Breast epithelium (tissue), 4 donors: ENCODE results near the gene DDX43. TPM values are rescaled to one million over a fixed set of nuclear protein-coding genes. Genes with fewer than 3 reads are reported as not detected.

Experiments
- DNase-seq, 2 donors: peaks; one replicate each; pipeline ENCODE4 v3.0.0-alpha.2; 2019; ENCODE audit warnings: low spot score in 2 of 2
- H3K27ac ChIP-seq, 2 donors: fragments of 200-600 bp; sonication (generic) in 1 of 2; one replicate each; pipeline ENCODE4 v1.5.1; 2016 to 2019; ENCODE audit warnings: mild to moderate bottlenecking in 1 of 2
- H3K27me3 ChIP-seq, 2 donors: fragments of 200-600 bp; sonication (generic) in 1 of 2; one replicate each; pipeline versions ENCODE4 v1.5.1 to v1.6.0; 2017 to 2019; ENCODE audit warnings: control low read depth in 1 of 2, mild to moderate bottlenecking in 1 of 2
- H3K36me3 ChIP-seq: fragments of 200-600 bp; one replicate; pipeline ENCODE4 v1.5.1; 2019
- H3K4me1 ChIP-seq, 2 donors: fragments of 200-600 bp; sonication (generic); one replicate each; pipeline ENCODE4 v1.5.1; 2016 to 2019; ENCODE audit warnings: control low read depth in 1 of 2
- H3K4me3 ChIP-seq, 3 donors: fragments of 200-600 bp; sonication (generic); 1 replicate in 2 of 3; 2 replicates in 1 of 3; pipeline ENCODE4 v1.5.1; 2016 to 2019; ENCODE audit warnings: mild to moderate bottlenecking in 3 of 3, moderate library complexity in 2 of 3
- H3K9me3 ChIP-seq, 2 donors: fragments of 200-600 bp; sonication (generic) in 1 of 2; one replicate each; pipeline ENCODE4 v1.5.1; 2016 to 2019; ENCODE audit warnings: control low read depth in 1 of 2
- POLR2A ChIP-seq: fragments of 450-650 bp; IDR thresholded peaks from one replicate; pipeline ENCODE4 v1.6.1; 2016; ENCODE audit warnings: antibody characterized with exemption, mild to moderate bottlenecking, moderate library complexity
- POLR2AphosphoS5 ChIP-seq, 3 donors: sonication (generic); formaldehyde crosslinking; IDR thresholded peaks; one replicate each; pipeline ENCODE4 v1.6.1; 2017; ENCODE audit warnings: antibody characterized with exemption in 3 of 3
- intact Hi-C: fragments of 100-400 bp; cut with DNase I; formaldehyde crosslinking; loops from one replicate; pipeline ENCODE4 v1.15.1; 2023; ENCODE audit warnings: low total_unique reads
- total RNA-seq, 3 donors: library from RNA; depleted of rRNA; stranded (reverse); fragments of >200 nt; gene quantifications; one replicate each; pipeline ENCODE4 v1.1.0, GENCODE V29; 2016
- TF ChIP-seq, protein P1 (sequence below), 3 donors: fragments of 450-650 bp; IDR thresholded peaks; one replicate each; pipeline ENCODE4 v1.5.1; 2016 to 2017; ENCODE audit warnings: antibody characterized with exemption in 3 of 3, mild to moderate bottlenecking in 3 of 3, moderate library complexity in 3 of 3

The DDX43 gene
- total RNA-seq, 3 donors from 2014 or later: 1.5 to 5.9 (median 5.0) TPM

DNA sequence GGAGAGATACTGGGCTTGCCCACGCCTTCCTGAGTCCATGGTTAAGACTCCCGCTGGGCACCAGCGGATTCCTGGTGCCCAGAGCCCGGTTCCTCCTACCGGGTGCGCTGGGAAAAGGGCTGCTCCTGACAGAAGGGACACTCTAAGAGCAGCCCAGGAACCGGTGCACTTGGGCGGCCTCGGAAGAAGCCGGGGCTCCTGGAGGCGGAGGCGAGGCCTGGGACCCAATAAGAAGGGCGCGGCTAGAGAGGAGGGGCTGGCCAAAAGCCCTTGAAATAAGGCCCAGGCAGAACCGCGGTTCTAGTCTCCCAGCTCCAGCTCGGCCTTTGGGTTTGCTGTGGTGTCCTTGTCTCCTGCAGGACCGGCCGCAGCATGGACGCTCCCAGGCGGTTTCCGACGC, 32.3 kb upstream of the DDX43 start, which contains the start of gene KHDC3L:
Gene KHDC3L (plus strand): TSS at position 301 of the 400 bp plus-strand sequence. CDS start 72 bp downstream, at position 373.
- Histone ChIP-seq H3K9me3 (peaks cover 0 to 15% of the 10 kb centered on the region in 2 donors), H3K4me3 (no peak within 1 kb of the TSS), H3K27me3 (no peaks in the 10 kb centered on the region), H3K36me3 (no peaks in the 10 kb centered on the region), H3K27ac (no peak within 1 kb of the TSS), H3K4me1 (no peaks in the 10 kb centered on the region)
- DNase-seq: no peak
- TF ChIP-seq, protein P1, sequence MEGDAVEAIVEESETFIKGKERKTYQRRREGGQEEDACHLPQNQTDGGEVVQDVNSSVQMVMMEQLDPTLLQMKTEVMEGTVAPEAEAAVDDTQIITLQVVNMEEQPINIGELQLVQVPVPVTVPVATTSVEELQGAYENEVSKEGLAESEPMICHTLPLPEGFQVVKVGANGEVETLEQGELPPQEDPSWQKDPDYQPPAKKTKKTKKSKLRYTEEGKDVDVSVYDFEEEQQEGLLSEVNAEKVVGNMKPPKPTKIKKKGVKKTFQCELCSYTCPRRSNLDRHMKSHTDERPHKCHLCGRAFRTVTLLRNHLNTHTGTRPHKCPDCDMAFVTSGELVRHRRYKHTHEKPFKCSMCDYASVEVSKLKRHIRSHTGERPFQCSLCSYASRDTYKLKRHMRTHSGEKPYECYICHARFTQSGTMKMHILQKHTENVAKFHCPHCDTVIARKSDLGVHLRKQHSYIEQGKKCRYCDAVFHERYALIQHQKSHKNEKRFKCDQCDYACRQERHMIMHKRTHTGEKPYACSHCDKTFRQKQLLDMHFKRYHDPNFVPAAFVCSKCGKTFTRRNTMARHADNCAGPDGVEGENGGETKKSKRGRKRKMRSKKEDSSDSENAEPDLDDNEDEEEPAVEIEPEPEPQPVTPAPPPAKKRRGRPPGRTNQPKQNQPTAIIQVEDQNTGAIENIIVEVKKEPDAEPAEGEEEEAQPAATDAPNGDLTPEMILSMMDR (IDR thresholded peaks at IDR 0.05): no peak
- TF ChIP-seq POLR2A (no peak), POLR2AphosphoS5 (IDR thresholded peaks at IDR 0.05) (no peak)
- intact Hi-C loops: no loop called here

DNA sequence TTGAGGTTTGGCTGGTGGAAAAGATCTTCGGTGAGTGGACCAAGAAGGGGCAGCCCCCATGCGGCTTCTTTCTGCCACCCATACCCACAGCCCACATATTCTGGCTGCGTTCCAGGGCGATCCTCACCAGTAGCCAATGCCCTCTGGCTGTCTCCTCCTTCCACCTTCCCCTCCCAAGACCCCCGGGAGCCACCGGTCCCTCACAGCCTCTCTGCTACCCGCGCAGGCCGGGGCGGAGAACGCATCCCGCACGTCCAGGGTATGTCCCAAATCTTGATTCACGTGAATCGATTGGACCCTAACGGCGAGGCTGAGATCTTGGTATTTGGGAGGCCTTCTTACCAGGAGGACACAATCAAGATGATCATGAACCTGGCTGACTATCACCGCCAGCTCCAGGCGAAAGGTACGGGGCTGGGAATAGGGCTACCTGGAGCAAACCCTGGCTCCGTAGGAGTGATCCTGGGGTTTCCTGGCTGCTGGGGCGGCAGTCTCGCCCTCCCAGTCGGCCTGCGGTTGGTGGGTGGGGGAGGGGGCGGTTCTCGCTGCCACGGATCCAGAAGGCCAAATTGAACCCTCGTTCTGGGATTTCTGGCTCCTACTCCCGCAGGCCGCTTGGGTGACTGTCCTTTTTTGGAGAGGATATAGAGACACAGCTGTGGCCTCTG, 31.6 kb upstream of the DDX43 start:
- Histone ChIP-seq H3K36me3 (no peaks in the 10 kb centered on the region), H3K27me3 (no peaks in the 10 kb centered on the region), H3K27ac (no peak overlapping the region), H3K9me3 (peaks cover 0 to 15% of the 10 kb centered on the region in 2 donors), H3K4me3 (no peak overlapping the region), H3K4me1 (no peaks in the 10 kb centered on the region)
- TF ChIP-seq POLR2AphosphoS5 (IDR thresholded peaks at IDR 0.05) (no peak), POLR2A (no peak)
- TF ChIP-seq, protein P1 (IDR thresholded peaks at IDR 0.05): no peak
- no peak for DNase-seq
- intact Hi-C loops: no loop called here

DNA sequence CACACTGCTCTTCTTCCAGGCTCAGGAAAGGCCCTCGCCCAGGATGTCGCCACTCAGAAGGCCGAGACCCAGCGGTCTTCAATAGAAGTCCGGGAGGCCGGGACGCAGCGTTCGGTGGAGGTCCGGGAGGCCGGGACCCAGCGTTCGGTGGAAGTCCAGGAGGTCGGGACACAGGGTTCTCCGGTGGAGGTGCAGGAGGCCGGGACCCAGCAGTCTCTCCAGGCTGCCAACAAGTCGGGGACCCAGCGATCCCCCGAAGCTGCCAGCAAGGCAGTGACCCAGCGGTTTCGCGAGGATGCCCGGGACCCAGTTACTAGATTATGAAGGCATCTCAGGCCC, 31.1 kb upstream of the DDX43 start:
- intact Hi-C loops: no loop called here
- peaks cover 0 to 15% of the 10 kb centered on the region in 2 donors for H3K9me3 ChIP-seq
- H3K27ac ChIP-seq: no peak overlapping the region
- H3K27me3 ChIP-seq: no peaks in the 10 kb centered on the region
- H3K4me3 ChIP-seq: no peak overlapping the region
- no peaks in the 10 kb centered on the region for H3K4me1 ChIP-seq
- no peak for DNase-seq
- no peaks in the 10 kb centered on the region for H3K36me3 ChIP-seq
- TF ChIP-seq POLR2A (no peak), POLR2AphosphoS5 (IDR thresholded peaks at IDR 0.05) (no peak)
- TF ChIP-seq, protein P1 (IDR thresholded peaks at IDR 0.05): no peak

DNA sequence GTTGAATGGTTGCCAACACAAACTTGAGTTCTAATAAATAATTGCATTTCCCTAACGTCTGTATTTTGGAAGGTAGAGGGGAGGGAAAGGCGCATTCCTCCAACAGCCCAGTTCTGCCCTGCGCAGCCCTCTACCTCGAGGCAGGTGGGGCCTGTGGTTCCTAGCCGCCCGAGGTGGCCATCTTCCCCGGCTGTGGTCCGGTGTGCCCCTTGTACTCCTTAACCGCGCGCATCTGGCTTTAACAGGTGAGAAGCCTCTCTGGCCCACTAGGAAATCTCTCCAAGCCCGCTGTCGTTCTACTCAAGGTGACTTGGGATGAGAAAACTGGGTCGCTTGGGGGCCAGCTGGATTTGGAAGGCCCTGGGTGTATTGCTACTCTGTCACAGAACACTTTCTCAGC, 30.5 kb upstream of the DDX43 start:
- intact Hi-C loops: no loop called here
- Histone ChIP-seq H3K27ac (no peak overlapping the region), H3K9me3 (peaks cover 0 to 15% of the 10 kb centered on the region in 2 donors), H3K4me1 (no peaks in the 10 kb centered on the region), H3K4me3 (no peak overlapping the region), H3K27me3 (no peaks in the 10 kb centered on the region), H3K36me3 (no peaks in the 10 kb centered on the region)
- TF ChIP-seq POLR2AphosphoS5 (IDR thresholded peaks at IDR 0.05) (no peak), POLR2A (no peak)
- TF ChIP-seq, protein P1 (IDR thresholded peaks at IDR 0.05): no peak
- DNase-seq: no peak

DNA sequence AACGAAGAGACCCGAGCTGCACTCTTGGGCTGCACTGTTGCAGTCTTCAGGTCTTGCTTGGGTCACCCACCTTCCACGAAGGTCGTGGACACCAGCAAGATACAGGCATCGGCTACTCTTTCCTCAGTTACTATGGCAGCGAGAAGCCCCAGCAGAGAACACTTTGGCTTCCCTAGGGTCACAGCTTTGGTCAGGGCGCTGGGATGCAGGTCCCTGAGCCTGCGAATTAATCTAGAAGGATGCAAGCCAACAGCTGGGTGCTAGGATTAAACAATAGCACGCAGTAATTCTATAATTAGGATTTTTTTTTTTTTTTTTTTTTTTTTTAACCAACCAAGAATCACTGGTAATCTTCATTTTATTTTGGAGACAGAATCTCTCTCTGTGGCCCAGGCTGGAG, 30.1 kb upstream of the DDX43 start:
- Histone ChIP-seq H3K27ac (no peak overlapping the region), H3K4me3 (no peak overlapping the region), H3K36me3 (no peaks in the 10 kb centered on the region), H3K27me3 (no peaks in the 10 kb centered on the region), H3K9me3 (peaks cover 0 to 15% of the 10 kb centered on the region in 2 donors), H3K4me1 (no peaks in the 10 kb centered on the region)
- intact Hi-C loops: no loop called here
- no peak for TF ChIP-seq POLR2AphosphoS5 (IDR thresholded peaks at IDR 0.05)
- TF ChIP-seq, protein P1 (IDR thresholded peaks at IDR 0.05): no peak
- TF ChIP-seq POLR2A: no peak
- DNase-seq: no peak
